ENCODE data around the gene TPSB2.
A peak's percentile ranks its signal among the peaks of the same experiment; 100 is the strongest.
"Not testable (repeated sequence)": the region's sequence is repeated elsewhere in the genome, so short reads cannot be mapped to it uniquely, and the experiment has no call there.

The TPSB2 gene

GRCh38 chr16:1199347-1200013, 30.5 kb downstream of the TPSB2 start:
- DNase-seq (ENCODE audit: low spot score): no peak

GRCh38 chr16:1198671-1199346, 31.2 kb downstream of the TPSB2 start:
- not testable (repeated sequence) for DNase-seq (ENCODE audit: low spot score)

GRCh38 chr16:1198194-1198593, 31.8 kb downstream of the TPSB2 start:
- no peak for DNase-seq (ENCODE audit: low spot score)

GRCh38 chr16:1197237-1197866, 32.6 kb downstream of the TPSB2 start:
- DNase-seq (ENCODE audit: low spot score): no peak

GRCh38 chr16:1196494-1196893, 33.5 kb downstream of the TPSB2 start:
- no peak for DNase-seq (ENCODE audit: low spot score)

- no peak for DNase-seq (ENCODE audit: low spot score)
These were observed 34.7 kb downstream of the TPSB2 start for GRCh38 chr16:1195393-1195666.

GRCh38 chr16:1194665-1195392, 35.2 kb downstream of the TPSB2 start:
- DNase-seq (ENCODE audit: low spot score): no peak

- DNase-seq (ENCODE audit: low spot score): no peak
These were observed 36.0 kb downstream of the TPSB2 start for GRCh38 chr16:1193825-1194581.

- DNase-seq (ENCODE audit: low spot score): no peak
These were observed 36.7 kb downstream of the TPSB2 start for GRCh38 chr16:1193143-1193824.

GRCh38 chr16:1192384-1193073, 37.5 kb downstream of the TPSB2 start:
- DNase-seq (ENCODE audit: low spot score): no peak

GRCh38 chr16:1190789-1191188, 39.2 kb downstream of the TPSB2 start:
- not testable (repeated sequence) for DNase-seq (ENCODE audit: low spot score)

- DNase-seq (ENCODE audit: low spot score): no peak
These were observed 40.5 kb downstream of the TPSB2 start for GRCh38 chr16:1189455-1189854.

GRCh38 chr16:1188432-1189189, 41.4 kb downstream of the TPSB2 start:
- DNase-seq (ENCODE audit: low spot score): peak; percentile 37

GRCh38 chr16:1185460-1186207, 44.4 kb downstream of the TPSB2 start:
- DNase-seq (ENCODE audit: low spot score): not testable (repeated sequence)

GRCh38 chr16:1184980-1185379, 45.0 kb downstream of the TPSB2 start:
- no peak for DNase-seq (ENCODE audit: low spot score)

- no peak for DNase-seq (ENCODE audit: low spot score)
These were observed 45.7 kb downstream of the TPSB2 start for GRCh38 chr16:1184156-1184868.

- peak; percentile 21 for DNase-seq (ENCODE audit: low spot score)
These were observed 46.8 kb downstream of the TPSB2 start for GRCh38 chr16:1182950-1183907.

GRCh38 chr16:1182316-1182671, 47.7 kb downstream of the TPSB2 start:
- DNase-seq (ENCODE audit: low spot score): no peak

Data from Ammon's horn (tissue), 1 donor.